ENCODE data around the gene SH3RF2.

The SH3RF2 gene

GRCh38 chr5:146050086-146050485, 113.7 kb downstream of the SH3RF2 start:
- DNase-seq = no peak

DNA sequence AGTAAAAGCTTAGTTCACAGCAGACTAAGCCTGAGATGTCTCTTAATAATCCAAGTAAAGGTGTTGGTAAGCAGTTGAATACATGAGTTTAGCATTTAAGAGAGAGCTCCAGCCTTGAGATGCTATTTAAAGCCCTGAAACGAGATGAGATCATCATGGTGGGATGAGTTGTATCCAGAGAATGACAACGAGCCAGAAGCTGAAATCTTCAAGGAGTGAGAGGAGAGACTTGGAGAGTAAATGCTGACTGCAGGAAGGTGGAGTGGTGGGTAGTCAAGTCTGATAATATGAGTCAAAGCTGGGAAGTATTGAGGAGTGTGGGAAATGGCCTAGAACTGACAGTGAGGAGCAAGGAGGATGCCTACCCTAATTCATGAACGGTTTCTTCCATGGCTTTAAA, 115.3 kb downstream of the SH3RF2 start:
- no peak for DNase-seq

- DNase-seq = no peak
These were observed 116.4 kb downstream of the SH3RF2 start for GRCh38 chr5:146052780-146053179.

DNA sequence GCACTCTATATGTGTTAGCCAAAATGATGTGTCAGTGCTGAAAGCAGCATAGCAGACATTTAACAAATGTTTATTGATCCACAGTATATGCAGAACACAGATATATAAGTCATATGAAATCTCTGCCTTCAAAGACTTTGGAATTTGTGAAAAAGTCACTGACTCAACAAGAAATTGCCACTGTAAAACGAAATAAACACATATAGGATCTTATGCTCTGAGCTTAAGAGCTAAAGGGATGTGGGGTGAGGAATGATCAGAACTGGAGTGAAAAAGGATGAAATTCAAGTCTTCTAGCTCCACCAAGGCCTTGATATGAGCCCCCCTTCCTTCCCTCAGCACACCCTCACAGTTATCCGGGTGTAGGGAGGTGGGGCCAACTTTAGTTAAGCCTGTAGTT, 119.1 kb downstream of the SH3RF2 start:
- DNase-seq = no peak

DNA sequence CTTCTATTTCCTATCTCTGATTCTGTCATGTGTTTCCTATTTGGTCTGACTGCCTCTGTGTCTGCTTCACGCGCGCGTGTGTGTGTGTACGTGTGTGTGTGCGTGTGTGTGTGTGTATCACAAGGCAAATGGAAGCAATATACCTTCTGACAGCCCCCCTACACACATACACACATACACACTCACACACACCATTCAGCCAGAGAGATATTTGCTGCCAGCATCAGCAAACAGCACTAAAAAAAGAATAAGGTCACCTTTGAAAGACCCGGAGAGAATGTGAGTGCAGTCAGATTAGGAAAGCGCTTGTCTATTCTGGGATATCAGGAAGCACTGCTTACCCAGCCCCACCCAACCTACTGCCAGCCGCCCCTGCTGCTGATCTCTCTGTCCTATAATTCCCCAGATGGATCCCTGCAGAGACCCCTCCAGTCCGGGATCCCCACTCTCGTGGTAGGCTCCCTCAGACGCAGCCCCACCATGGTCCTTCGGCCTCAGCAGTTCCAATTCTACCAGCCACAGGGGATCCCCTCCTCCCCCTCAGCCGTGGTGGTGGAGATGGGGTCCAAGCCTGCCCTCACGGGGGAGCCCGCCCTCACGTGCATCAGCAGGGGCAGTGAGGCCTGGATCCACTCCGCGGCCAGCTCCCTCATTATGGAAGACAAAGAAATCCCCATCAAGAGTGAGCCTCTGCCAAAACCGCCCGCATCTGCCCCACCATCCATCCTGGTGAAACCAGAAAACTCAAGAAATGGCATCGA, 123.3 kb downstream of the SH3RF2 start:
- no peak for DNase-seq

- DNase-seq = no peak
These were observed 123.8 kb downstream of the SH3RF2 start for GRCh38 chr5:146060221-146060585.

- DNase-seq = no peak
These were observed 130.6 kb downstream of the SH3RF2 start for GRCh38 chr5:146066968-146067367.

- DNase-seq = no peak
These were observed 131.8 kb downstream of the SH3RF2 start for GRCh38 chr5:146068206-146068605.

DNA sequence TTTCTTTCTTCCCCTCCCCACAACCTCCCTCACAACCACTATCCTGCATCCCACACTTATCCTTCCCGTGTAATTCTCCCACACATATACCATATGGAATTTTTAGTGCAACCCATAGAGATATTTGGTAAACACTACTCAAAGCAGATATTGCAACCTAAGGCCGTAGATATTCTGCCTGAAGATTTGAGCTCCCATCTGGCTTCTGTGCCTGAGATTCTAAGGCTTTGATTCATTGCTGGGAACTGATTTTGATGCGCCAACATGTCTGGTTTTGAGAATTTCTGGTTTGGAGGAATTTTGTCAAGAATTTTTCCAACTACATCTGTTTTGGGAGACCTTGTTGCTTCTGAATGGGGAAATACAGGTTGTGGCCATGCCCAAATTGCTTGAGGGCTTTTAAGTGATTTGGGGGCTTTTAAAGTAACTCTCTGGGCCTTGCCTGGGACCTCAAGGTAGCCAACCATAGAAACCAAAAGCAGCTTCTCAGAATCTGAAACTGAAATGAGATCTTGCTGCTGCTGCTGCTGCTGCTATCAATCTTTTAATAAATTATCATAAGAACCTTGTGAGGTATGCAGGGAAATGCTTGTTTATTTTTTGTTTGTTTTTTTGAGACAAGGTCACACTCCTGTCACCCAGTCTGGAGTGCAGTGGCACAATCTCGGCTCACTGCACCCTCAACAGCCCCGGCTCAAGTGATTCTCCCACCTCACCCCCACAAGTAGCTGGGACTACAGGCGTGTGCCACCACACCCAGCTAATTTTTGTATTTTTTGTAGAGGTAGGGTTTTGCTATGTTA, 132.8 kb downstream of the SH3RF2 start:
- no peak for DNase-seq

DNA sequence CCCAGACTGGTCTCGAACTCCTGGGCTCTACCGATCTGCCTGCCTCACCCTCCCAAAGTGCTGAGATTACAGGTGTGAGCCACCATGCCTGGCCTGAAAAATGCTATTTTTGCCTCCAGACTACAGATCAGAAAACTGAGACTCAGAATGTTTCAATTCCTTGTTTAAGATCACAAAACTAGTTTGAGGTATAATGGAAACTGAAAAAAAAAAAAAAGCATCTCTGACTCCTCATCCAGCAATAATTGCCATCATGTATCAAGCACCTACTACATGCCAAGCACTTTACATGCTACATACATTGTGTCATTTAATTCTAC, 133.4 kb downstream of the SH3RF2 start:
- DNase-seq = no peak

GRCh38 chr5:146070746-146071145, 134.4 kb downstream of the SH3RF2 start:
- DNase-seq = no peak

DNA sequence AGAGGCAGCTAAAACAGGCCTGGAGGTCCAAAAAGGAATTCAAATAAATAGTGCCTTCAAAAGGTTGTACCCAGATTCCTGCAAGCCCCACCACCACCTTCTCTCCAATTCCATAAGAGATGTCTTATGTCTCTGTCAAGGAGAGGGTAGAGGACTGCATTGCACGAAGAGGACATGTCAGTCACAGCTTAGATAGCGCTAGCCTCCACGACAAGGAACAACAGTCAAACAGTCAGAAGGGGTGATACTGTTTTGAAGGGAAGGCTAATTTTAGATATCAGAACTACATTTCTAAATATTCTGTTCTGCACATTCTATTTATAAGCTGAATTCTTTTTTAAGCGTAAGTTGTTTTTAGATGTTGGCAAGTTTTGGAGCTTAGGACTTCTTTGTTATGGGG, 134.8 kb downstream of the SH3RF2 start:
- no peak for DNase-seq

GRCh38 chr5:146072595-146072994, 136.2 kb downstream of the SH3RF2 start:
- no peak for DNase-seq

DNA sequence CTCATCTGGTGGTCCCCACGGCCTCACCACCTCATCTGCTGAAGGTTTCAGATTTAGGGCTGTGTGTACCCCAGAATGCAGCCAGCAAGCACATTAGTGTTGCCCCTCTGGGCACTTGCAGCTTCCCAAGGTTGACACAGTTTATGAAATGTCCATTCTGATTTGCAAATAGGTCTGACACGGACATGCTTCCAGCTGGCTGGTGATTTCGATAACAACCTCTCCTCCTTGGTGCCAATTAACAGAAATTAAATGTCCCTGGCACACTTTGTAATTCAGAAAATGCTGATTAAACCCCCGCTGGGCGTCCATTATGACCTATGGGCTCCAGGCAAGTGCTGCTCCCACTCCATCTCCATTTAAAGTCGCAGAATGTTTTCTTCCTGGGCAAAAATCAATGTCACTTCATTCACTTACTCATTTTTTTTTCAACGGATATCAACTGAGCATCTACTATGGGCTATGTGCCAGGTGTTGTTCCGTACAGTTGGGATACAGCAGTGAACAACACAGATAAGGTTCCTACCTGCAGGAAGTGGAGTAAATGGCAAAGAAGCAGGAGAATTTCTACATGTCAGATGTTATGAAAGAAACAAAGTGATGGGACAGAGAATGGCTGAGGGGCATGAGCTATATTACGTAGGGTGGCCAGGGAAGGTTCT, 137.0 kb downstream of the SH3RF2 start:
- DNase-seq = no peak

DNA sequence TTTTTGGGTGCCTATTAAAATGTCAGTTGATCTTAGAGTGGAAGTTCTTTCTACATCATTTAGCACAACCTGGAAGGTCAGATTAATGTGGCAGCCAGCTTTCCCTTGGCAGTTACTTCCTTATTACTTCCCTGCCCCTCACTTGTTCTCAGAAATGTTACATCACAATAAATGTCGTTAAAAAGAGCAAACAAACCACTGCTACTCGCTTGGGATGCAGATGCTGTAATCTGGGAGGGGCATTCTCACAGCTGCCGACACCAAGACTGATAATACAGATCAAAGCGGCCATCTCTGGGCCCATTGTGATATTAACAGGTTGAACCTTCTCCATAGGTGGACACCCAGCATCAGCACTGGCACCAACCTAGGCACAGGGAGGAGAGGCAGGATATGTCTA, 139.7 kb downstream of the SH3RF2 start:
- no peak for DNase-seq

GRCh38 chr5:146076455-146076854, 140.1 kb downstream of the SH3RF2 start:
- DNase-seq = no peak

DNA sequence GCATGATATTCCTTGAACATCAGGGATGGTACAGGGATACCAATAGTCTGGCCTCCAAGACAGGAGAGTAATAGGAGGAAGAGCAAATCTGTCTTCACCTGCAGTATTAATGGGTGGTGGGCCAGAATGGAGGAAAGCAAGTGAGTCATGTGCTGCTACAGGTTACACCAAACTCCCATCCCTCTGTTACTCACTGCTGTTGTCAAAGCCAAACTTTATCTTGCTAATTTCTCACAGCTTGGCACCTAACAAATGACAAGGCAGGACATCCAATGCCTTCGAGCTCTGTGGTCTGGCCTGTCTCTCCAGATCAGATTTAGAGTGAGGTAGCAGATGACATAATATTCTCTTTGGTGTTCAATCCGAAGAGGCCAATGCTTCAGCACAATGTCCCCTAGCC, 142.2 kb downstream of the SH3RF2 start:
- no peak for DNase-seq

GRCh38 chr5:146079695-146080373, 143.5 kb downstream of the SH3RF2 start:
- no peak for DNase-seq

DNA sequence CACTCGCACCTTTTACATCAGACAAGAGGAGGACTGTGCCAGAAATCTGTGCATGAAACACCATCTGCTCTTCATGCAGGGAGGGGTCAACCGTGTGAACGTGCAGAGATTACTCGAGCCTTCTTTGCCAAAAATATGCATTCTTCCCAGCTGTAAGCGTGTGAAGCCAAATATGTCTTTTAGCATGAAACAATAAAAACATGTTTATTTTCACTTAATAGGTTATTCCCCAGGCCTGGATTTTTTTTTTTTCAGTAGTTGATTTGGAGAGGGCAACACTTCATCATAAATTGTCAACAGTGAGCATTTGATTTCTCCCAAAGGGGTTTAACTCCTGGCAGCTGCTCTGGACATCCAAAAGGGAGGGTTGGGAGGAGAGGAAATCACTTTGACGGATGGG, 145.2 kb downstream of the SH3RF2 start:
- DNase-seq = no peak

DNA sequence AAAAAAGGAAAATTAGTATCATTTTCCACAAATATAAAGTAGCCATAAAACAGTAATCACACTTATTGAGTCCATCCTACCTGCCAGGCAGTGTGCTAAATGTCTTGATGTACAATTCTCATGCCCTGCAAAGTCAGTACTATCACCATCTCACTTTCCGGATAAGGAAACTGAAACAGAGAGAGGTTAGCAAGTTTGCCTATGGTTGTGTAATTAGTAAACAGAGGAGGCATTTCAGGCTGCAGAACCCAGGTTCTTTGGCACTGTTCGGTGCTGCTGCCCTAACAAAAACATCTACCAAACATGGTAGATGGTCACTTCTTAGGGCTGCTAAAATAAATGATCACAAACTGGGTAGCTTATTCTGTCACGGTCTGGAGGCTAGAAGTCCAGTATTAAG, 146.4 kb downstream of the SH3RF2 start:
- DNase-seq = no peak

DNA sequence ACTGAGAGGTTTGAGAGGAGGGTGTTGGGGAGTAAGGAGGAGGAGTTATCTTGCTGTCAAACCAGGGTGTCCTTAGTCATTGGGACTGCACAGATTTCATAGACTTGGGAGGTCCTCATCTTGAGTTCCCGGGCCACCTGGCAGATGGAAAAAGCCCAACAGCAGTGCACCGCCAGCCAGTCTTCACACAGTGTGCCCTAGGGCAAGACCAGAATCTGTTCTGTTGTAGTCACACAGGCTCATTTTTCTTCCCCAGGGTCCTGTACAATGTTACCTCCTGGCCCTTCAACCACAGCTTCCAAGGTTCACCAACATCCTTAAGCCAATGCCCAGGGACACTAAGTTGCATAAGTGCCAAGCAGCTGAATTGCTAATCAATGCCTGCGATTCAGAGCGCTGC, 148.0 kb downstream of the SH3RF2 start:
- DNase-seq = no peak

DNA sequence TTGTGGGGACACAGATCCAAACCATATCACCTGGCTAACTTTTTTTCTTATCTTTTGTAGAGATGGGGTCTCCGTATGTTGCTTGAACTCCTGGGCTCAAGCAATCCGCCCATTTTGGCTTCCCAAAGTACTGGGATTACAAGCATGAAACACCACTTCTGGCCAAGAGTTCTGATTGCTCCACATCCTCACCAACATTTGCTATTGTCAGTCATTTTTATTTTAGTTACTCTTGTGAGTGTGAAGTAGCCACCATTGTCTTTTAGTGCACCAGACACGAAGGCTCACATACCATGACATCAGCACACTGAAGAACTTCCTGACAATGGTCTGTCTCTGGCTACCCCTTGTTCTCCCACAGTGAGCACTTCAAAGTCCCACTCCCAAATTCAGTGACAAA, 151.7 kb downstream of the SH3RF2 start:
- no peak for DNase-seq

GRCh38 chr5:146089287-146089686, 152.9 kb downstream of the SH3RF2 start:
- DNase-seq = no peak

DNA sequence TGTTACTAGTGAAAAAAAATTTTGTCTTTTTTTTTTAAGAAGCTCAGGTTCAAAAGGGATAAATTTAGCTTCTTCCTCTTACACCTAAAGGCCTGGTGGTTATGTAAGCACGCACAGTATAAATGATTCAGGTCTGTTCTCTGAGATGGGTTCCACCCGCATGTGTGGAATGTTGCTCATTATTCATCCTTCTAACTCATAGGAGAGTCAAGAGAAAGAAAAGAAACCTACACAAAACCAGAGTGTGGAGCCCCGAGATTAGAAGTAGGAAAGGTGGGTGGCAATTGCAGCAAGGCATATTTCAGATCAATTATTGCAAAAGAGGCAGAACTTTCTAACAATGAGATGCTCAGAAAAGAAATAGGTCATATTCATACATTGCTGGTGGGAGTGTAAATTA, 155.5 kb downstream of the SH3RF2 start:
- DNase-seq = no peak
